NT2/D1 (cell line): Measurements from ENCODE around the gene VWA8.

Experiments
- SUZ12 ChIP-seq: IDR thresholded peaks from 2 replicates; pipeline ENCODE4 v1.6.1; 2011; ENCODE audit not compliant: insufficient read length, insufficient read depth; ENCODE audit errors: extremely low read depth
- YY1 ChIP-seq: IDR thresholded peaks from 2 replicates; pipeline ENCODE4 v1.6.1; 2011; ENCODE audit not compliant: insufficient read length, insufficient read depth

DNA sequence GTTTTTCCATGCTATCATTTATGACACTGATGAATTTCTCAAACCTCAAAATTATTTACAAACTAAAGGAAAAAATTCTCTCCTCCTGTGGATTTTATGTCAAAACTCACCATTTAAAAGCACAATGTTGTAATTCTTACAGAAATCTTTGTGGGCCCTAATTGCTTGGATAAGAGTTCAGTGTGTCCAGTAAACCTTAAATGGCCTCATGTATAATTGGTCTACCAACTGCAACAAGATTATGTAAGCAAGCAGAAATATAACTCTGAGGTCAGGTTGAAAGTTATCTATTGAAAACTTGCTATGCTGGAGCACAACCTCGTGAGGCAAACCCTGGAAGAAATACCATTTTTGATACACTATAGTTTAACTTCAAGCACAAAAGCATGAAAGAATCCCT, 22.0 kb downstream of the VWA8 start:
- TF ChIP-seq SUZ12 (no peak), YY1 (no peak)
